A549 (cell line): ENCODE data around the gene TMCO4.

Experiments
- CHD4 ChIP-seq: fragments of 200-600 bp; sonication (generic); IDR thresholded peaks from 2 replicates; pipeline ENCODE4 v1.6.1; 2016; ENCODE audit warnings: antibody characterized with exemption, mild to moderate bottlenecking, borderline replicate concordance
- EP300 ChIP-seq, 2 experiments: fragments of >200 bp; sonication (Bioruptor Twin); formaldehyde crosslinking; IDR thresholded peaks; 2 replicates in 1 of 2; 3 replicates in 1 of 2; pipeline ENCODE4 v1.6.1; 2016 to 2017
- POLR2A ChIP-seq: IDR thresholded peaks from 2 replicates; pipeline ENCODE4 v1.6.1; 2012; ENCODE audit warnings: mild to moderate bottlenecking, low read length
- SMC3 ChIP-seq: fragments of >200 bp; sonication (Bioruptor Twin); formaldehyde crosslinking; IDR thresholded peaks from 3 replicates; pipeline ENCODE4 v1.6.1; 2018; ENCODE audit warnings: inconsistent platforms
- TF ChIP-seq, protein P1 (sequence below): fragments of >200 bp; sonication (Bioruptor Twin); formaldehyde crosslinking; IDR thresholded peaks from 3 replicates; pipeline ENCODE4 v1.5.1; 2016

DNA sequence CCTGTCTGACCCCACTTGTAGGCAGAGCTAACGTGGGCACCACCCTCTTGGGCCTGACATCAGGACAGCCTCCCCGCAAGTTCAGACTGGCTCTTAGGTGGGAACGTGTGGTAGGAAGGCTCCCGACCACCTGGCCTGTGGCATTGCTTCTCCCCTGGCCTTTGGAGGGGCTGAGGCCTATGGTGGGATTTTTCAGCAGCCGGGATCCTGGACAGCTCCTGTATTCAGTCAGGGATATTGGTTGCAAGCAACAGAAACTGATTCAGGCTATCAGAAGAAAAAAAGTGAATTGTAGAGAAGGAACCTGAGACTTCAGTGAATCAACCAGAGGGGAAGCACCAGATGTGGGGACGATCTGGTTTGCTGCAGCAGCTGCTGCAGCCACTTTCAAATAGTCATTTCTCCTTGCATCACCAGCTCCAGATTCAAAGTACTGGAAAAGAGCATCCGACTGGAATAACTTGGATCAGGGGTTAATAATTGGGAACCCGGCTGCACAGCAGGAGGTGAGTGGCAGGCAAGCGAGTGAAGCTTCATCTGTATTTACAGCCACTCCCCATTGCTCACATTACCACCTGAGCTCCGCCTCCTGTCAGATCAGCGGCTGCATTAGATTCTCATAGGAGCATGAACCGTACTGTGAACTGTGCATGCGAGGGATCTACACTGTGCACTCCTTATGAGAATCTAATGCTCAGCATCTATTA is 9.5 kb upstream of the TMCO4 start:
- TF ChIP-seq, protein P1, sequence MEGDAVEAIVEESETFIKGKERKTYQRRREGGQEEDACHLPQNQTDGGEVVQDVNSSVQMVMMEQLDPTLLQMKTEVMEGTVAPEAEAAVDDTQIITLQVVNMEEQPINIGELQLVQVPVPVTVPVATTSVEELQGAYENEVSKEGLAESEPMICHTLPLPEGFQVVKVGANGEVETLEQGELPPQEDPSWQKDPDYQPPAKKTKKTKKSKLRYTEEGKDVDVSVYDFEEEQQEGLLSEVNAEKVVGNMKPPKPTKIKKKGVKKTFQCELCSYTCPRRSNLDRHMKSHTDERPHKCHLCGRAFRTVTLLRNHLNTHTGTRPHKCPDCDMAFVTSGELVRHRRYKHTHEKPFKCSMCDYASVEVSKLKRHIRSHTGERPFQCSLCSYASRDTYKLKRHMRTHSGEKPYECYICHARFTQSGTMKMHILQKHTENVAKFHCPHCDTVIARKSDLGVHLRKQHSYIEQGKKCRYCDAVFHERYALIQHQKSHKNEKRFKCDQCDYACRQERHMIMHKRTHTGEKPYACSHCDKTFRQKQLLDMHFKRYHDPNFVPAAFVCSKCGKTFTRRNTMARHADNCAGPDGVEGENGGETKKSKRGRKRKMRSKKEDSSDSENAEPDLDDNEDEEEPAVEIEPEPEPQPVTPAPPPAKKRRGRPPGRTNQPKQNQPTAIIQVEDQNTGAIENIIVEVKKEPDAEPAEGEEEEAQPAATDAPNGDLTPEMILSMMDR: no peak
- TF ChIP-seq POLR2A (no peak), CHD4 (no peak), EP300 (IDR thresholded peaks at IDR 0.05) (no peak), SMC3 (no peak)
